Small intestine (tissue), 7 donors: ENCODE measurements around the gene COL6A1. TPM values are rescaled to one million over a fixed set of nuclear protein-coding genes. Genes with fewer than 3 reads are reported as not detected.
"Not testable (repeated sequence)": the region's sequence is repeated elsewhere in the genome, so short reads cannot be mapped to it uniquely, and the experiment has no call there.

Experiments used
- DNase-seq, 2 donors: peaks; one replicate each; pipeline versions ENCODE4 v3.0.0 to v3.0.0-alpha.2; 2013
- FAIRE-seq: peaks from 2 replicates; lab custom pipeline; 2012; peaks lifted over from hg19 to GRCh38; lab: Jason Lieb, UNC
- H3K27ac ChIP-seq, 3 donors: one replicate each; pipeline ENCODE4 v1.5.1; 2013; ENCODE audit warnings: low read length in 2 of 3, mild to moderate bottlenecking in 2 of 3, control low read depth in 1 of 3, inconsistent platforms in 1 of 3, low read depth in 1 of 3, moderate library complexity in 1 of 3
- H3K27me3 ChIP-seq, 3 donors: one replicate each; pipeline ENCODE4 v1.6.1; 2013; ENCODE audit warnings: low read length in 3 of 3, inconsistent platforms in 1 of 3; ENCODE audit not compliant: control insufficient read depth in 3 of 3, insufficient read depth in 3 of 3
- H3K36me3 ChIP-seq, 3 donors: one replicate each; pipeline ENCODE4 v1.6.1; 2013; ENCODE audit warnings: low read length in 3 of 3, inconsistent platforms in 1 of 3, low read depth in 1 of 3, mild to moderate bottlenecking in 1 of 3, moderate library complexity in 1 of 3; ENCODE audit not compliant: control insufficient read depth in 3 of 3, insufficient read depth in 2 of 3
- H3K4me1 ChIP-seq, 3 donors: one replicate each; pipeline ENCODE4 v1.6.1; 2013; ENCODE audit warnings: low read length in 2 of 3, inconsistent platforms in 1 of 3, low read depth in 1 of 3, mild to moderate bottlenecking in 1 of 3, moderate library complexity in 1 of 3; ENCODE audit not compliant: control insufficient read depth in 3 of 3, insufficient read depth in 2 of 3
- H3K4me3 ChIP-seq, 3 donors: one replicate each; pipeline ENCODE4 v1.5.1; 2013; ENCODE audit warnings: low read length in 3 of 3, control low read depth in 1 of 3, inconsistent platforms in 1 of 3, low read depth in 1 of 3, mild to moderate bottlenecking in 1 of 3, moderate library complexity in 1 of 3
- H3K9me3 ChIP-seq, 2 donors: one replicate each; pipeline ENCODE4 v1.6.1; 2013; ENCODE audit warnings: low read depth in 1 of 2, low read length in 1 of 2; ENCODE audit not compliant: control insufficient read depth in 2 of 2, insufficient read depth in 1 of 2
- WGBS, 3 donors: extraction: QIAGEN DNeasy Blood & Tissue Kit; methylation state at CpG; one replicate each; pipeline ENCODE4 v1.1.7; 2013; 5-methylcytosine and 5-hydroxymethylcytosine counted together
- polyA plus RNA-seq, 4 donors: library from polyadenylated mRNA; stranded (reverse) in 3 of 4; unstranded in 1 of 4; fragments of 200-250 nt in 3 of 4; fragments of 120-200 nt in 1 of 4; gene quantifications; one replicate each; pipeline versions ENCODE4 v1.2.1 to v1.2.3, GENCODE V29; 2013
- donor health status: healthy with polysubstance abuse.
- donor health status: control.
- donor health status: control.
- donor health status: Bipolar disorder and iron deficiency.
- donor health status: healthy.

The COL6A1 gene
- polyA plus RNA-seq, 4 donors: 6.0 to 475 (median 47.7) TPM

DNA sequence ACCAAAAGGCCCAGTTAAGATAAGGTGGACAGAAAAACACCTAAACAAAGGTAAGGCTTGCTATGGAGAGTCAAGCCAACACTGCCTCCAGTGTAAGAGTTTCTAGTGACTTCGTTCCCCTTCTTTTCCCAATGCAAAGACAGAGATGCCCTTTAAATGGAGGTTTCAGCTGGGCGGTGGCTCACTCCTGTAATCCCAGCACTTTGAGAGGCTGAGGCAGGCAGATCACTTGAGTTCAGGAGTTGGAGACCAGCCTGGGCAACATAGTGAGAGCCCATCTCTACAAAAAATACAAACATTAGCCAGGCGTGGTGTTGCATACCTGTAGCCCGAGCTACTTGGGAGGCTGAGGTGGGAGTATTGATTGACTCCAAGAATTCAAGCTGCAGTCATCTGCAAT lies 24.0 kb upstream of the COL6A1 start:
- Histone ChIP-seq H3K27ac (no peak overlapping the region), H3K27me3 (peaks cover 0 to 2% (median 0%) of the 10 kb centered on the region in 3 donors), H3K4me3 (no peak overlapping the region), H3K4me1 (peaks cover 0 to 2% (median 0%) of the 10 kb centered on the region in 3 donors), H3K36me3 (no peaks in the 10 kb centered on the region), H3K9me3 (peaks cover 0 to 7% of the 10 kb centered on the region in 2 donors)
- DNase-seq (no peak), FAIRE-seq (no peak)
- 88 to 93% (median 88%) methylated on average over 4 of the region's 4 CpGs for WGBS, 3 donors

DNA sequence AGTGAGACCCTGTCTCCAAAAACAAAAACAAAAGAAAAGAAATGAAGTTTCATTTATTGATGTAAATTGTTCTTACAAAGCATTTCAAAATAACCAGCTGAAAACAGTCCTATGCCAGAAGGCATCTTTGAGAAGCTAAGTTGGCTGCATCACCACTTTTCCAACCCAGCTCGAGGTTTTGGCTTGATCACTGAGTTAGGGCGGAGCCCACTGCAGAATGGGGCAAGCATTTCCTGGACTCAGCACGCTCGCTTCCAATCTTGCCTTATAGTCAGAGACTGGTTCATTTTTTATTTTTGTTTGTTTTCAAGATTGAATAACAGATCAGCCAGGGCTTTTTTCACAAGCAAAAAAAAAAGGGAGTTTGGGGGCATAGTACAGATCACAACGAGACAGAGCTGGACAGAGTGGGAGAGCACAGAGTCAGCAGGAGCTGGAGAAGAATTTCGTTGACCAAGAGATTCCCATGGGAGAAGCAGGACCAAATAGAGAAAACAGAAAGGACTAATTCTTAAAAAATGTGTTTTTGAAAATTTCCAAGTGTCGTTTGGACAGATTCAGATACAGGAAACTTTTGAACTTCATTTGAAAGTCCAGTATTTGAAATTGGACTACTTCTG lies 23.5 kb upstream of the COL6A1 start:
- peaks cover 0 to 2% (median 0%) of the 10 kb centered on the region in 3 donors for H3K4me1 ChIP-seq
- H3K9me3 ChIP-seq: peaks cover 0 to 7% of the 10 kb centered on the region in 2 donors
- DNase-seq (no peak), FAIRE-seq (no peak)
- H3K27me3 ChIP-seq: peaks cover 0 to 2% (median 0%) of the 10 kb centered on the region in 3 donors
- 26 to 33% (median 33%) methylated on average over 7 of the region's 7 CpGs for WGBS, 3 donors
- no peaks in the 10 kb centered on the region for H3K36me3 ChIP-seq
- no peak overlapping the region for H3K4me3 ChIP-seq
- peak overlapping the region in 1 of 3 donors; percentile 26 for H3K27ac ChIP-seq

- no peak overlapping the region for H3K4me3 ChIP-seq
- FAIRE-seq (no peak), DNase-seq (no peak)
- peaks cover 0 to 2% (median 0%) of the 10 kb centered on the region in 3 donors for H3K27me3 ChIP-seq
- WGBS, 3 donors: 46 to 56% (median 55%) methylated on average over 5 of the region's 5 CpGs
- peaks cover 0 to 2% (median 0%) of the 10 kb centered on the region in 3 donors for H3K4me1 ChIP-seq
- no peaks in the 10 kb centered on the region for H3K36me3 ChIP-seq
- H3K9me3 ChIP-seq: peaks cover 0 to 10% of the 10 kb centered on the region in 2 donors
- no peak overlapping the region for H3K27ac ChIP-seq
These were observed 22.4 kb upstream of the COL6A1 start for GRCh38 chr21:45959182-45959581.

- Histone ChIP-seq H3K27ac (no peak overlapping the region), H3K4me1 (peaks cover 0 to 2% (median 0%) of the 10 kb centered on the region in 3 donors), H3K36me3 (no peaks in the 10 kb centered on the region), H3K27me3 (peaks cover 0 to 2% (median 0%) of the 10 kb centered on the region in 3 donors), H3K9me3 (peaks cover 0 to 17% of the 10 kb centered on the region in 2 donors), H3K4me3 (no peak overlapping the region)
- 70 to 79% (median 78%) methylated on average over 11 of the region's 11 CpGs for WGBS, 3 donors
- DNase-seq (no peak), FAIRE-seq (no peak)
These were observed 21.7 kb upstream of the COL6A1 start for GRCh38 chr21:45959779-45960390.

DNA sequence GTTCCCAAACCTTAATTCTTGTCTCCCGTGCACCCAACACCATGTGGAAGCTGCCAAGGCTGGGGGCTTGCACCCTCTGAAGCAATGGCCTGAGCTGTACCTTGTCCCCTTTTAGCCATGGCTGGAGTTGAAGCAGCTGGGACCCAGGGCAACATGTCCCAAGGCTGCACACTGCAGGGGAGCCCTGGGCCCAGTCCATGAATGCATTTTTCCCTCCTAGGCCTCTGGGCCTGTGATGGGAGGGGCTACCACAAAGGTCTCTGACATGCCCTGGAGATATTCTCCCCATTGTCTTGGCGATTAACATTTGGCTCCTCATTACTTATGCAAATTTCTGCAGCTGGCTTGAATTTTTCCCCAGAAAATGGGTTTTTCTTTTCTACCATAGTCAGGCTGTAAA lies 20.2 kb upstream of the COL6A1 start:
- not testable (repeated sequence) for DNase-seq, H3K4me3 ChIP-seq, H3K27me3 ChIP-seq, H3K4me1 ChIP-seq, FAIRE-seq, H3K27ac ChIP-seq, H3K36me3 ChIP-seq
- peaks cover 0 to 20% of the 10 kb centered on the region in 2 donors for H3K9me3 ChIP-seq
- WGBS, 3 donors: 64 to 84% (median 76%) methylated on average over 2 of the region's 2 CpGs

GRCh38 chr21:45962531-45963231 lies 18.9 kb upstream of the COL6A1 start:
- 57 to 73% (median 62%) methylated on average over 4 of the region's 4 CpGs for WGBS, 3 donors
- Histone ChIP-seq H3K4me1 (peaks cover 0 to 2% (median 0%) of the 10 kb centered on the region in 3 donors), H3K4me3 (no peak overlapping the region), H3K36me3 (no peaks in the 10 kb centered on the region), H3K27me3 (peaks cover 0 to under 1% (median 0%) of the 10 kb centered on the region in 3 donors), H3K27ac (no peak overlapping the region), H3K9me3 (peaks cover 0 to 17% of the 10 kb centered on the region in 2 donors)
- FAIRE-seq (no peak), DNase-seq (no peak)

- Histone ChIP-seq H3K27me3 (no peaks in the 10 kb centered on the region), H3K36me3 (no peaks in the 10 kb centered on the region), H3K4me1 (peaks cover 0 to 2% (median 0%) of the 10 kb centered on the region in 3 donors), H3K9me3 (peaks cover 0 to 17% of the 10 kb centered on the region in 2 donors), H3K27ac (no peak overlapping the region), H3K4me3 (no peak overlapping the region)
- DNase-seq: no peak
- WGBS, 3 donors: 49 to 58% (median 53%) methylated on average over 3 of the region's 3 CpGs
- no peak for FAIRE-seq
These were observed 18.4 kb upstream of the COL6A1 start for GRCh38 chr21:45963232-45963570.

DNA sequence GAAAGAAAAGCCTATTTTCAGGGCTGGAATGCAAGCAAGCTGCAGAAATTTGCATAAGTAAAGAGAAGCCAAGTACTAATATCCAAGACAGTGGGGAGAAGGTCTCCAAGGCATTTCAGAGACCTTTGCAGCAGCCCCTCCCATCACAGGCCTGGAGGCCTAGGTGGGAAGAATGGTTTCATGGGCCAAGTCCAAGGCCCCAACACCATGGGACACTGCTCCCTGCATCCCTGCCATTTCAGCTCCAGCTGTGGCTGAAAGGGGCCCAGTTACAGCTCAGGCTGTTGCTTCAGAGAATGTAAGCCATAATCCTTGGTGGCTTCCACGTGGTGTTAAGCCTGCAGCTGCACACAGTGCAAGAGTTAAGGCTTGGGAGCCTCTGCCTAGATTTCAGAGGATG lies 16.9 kb upstream of the COL6A1 start:
- 4 to 21% (median 13%) methylated on average over 1 of the region's 1 CpG for WGBS, 3 donors
- H3K9me3 ChIP-seq: peaks cover 0 to 17% of the 10 kb centered on the region in 2 donors
- no peaks in the 10 kb centered on the region for H3K27me3 ChIP-seq
- DNase-seq (no peak), FAIRE-seq (no peak)
- no peaks in the 10 kb centered on the region for H3K36me3 ChIP-seq
- no peak overlapping the region for H3K4me3 ChIP-seq
- H3K4me1 ChIP-seq: no peaks in the 10 kb centered on the region
- no peak overlapping the region for H3K27ac ChIP-seq
